AG08395 (cell line): ENCODE measurements around the gene PCDH12.
"Not testable (repeated sequence)": the region's sequence is repeated elsewhere in the genome, so short reads cannot be mapped to it uniquely, and the experiment has no call there.

Source experiments
- DNase-seq: peaks from one replicate; pipeline ENCODE4 v3.0.0; 2012; ENCODE audit warnings: mixed read lengths, low spot score

The PCDH12 gene

GRCh38 chr5:141940695-141941271 lies 17.2 kb downstream of the PCDH12 start:
- DNase-seq: peak; percentile 69

DNA sequence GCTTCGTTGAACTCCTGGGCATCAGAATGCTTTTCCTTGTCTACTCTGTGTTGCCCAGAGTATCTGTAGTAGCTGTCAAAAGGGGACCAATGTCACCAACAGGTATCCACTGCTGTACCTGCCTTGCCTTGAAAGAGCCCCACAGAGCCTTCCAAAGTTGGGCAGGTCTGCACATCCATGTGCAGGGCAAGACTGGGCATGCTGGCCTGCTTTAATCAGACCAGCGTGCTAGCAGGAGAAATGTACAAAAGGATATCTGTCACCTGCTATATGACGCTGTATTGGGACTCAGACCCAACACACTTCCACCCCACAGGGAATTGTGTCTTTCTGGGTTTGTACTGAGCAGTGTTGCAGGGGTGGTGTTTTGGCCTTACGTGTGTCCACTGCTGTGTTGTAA lies 22.5 kb downstream of the PCDH12 start:
- no peak for DNase-seq

DNA sequence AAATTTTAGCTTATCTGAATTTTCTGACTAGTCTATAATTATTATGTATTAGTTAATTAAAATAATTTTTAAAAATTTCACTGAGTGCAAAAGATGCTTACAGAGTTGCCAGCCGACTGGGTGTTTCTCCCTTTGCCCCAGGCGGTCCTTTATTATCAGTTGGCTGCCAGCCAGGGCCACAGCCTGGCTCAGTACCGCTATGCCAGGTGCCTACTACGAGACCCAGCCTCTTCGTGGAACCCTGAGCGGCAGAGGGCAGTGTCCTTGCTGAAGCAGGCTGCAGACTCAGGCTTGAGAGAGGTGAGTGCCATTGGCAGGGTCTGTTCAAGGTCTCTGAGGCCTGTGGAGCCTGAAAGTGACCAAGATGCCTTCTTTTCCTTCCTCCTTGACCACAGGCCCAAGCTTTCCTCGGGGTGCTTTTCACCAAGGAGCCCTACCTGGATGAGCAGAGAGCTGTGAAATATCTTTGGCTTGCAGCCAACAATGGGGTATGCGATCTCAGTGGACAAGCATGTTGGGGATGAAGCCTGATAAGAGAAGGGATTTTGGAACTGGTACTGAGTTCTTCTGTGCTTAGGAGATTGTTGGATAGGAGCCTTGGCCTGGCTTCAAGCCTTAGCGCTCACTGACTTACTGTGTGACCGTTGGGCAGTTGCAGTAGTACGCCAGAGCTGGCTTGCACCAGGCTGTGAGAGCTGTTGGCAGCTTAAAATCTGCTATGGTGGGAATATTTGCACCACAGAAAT lies 23.7 kb downstream of the PCDH12 start:
- DNase-seq: no peak

GRCh38 chr5:141933151-141933550 lies 24.9 kb downstream of the PCDH12 start:
- no peak for DNase-seq

DNA sequence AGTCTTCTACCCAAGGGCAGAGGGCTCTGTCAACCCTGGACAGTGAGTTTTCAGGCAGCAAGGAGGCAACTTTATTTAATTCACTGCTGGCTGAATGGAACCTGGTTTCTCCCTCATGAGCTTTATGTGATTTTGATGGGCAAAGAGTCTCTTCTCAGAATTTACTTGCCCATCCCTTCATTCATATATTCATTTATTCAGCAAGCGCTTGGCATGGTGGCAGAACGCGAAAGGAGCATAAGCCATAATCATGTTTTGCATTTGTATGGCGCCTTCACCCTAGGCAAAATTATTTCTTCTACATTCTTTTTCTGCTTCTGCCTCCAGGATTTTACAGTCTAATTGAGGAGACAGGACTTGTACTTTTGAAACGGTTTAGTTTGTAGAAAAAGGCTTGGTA lies 26.3 kb downstream of the PCDH12 start:
- no peak for DNase-seq

- no peak for DNase-seq
Observed at GRCh38 chr5:141929398-141930058, 28.5 kb downstream of the PCDH12 start.

- no peak for DNase-seq
Observed at GRCh38 chr5:141928051-141928450, 30.0 kb downstream of the PCDH12 start.

DNA sequence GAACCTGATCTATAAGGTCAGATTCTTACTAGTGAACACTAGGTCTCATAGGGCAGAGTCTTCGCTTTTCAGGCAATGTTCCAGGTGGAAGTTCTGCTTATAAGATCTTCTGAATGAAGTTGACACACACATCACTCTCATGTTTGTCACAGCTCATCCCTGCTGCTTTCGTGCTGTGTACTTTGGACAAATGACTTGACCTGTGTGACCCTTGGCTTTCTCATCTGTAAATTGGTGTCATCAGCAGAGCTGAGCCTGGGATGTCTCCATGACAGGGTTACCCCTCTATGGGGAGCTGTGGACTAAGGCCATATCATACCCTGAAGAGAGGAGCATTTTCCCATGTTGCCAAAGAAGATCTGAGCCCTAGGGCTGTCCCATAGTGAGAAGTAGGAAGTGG lies 31.6 kb downstream of the PCDH12 start:
- no peak for DNase-seq

DNA sequence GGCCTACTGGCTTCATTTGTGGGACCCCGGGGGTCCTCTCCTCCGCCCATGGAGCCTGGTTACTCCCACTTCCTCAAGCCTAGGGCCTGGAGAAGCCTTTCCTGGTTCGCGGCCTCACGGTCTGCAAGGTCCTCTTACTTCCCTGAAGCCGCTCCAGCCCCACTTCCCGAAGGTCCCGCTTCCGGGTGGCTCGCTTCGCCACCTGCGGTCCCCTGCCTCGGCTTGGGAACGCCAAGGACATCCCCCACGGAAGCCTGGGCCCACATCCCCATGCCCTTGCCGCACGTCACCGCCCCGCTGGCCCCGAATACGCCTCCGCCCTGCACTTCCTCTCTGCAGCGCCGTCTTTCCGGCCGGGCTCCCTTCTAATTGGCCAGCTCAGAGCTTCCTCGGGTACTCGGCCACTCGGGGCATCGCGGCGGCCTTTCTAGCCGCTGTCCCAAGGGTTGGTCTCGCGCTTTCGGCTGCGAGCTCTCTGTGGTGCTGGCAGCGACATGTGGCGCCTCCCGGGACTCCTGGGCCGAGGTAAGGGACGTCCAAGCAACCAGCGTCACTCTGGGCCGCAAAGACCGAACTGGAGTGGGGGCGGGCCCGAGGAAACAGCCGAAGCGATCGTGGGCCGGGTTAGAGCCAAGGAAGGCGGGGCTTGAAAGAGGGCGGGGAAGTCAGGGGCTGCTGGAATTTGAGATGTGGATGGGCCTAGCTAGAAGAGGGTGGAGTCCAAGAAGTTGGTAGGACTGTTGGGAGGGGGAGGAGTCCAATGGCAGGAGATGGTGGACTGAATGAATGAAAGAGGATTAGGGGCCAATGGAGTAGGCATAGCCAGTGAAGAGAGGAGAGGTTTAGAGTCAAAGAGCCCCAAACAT lies 34.3 kb downstream of the PCDH12 start, which contains the start of gene DELE1:
Gene DELE1, plus strand, starts transcription at position 424 of the 866 bp plus-strand sequence. Its CDS starts 71 bp downstream, at position 495.
- peak; percentile 96 for DNase-seq

GRCh38 chr5:141922827-141923447 lies 35.1 kb downstream of the PCDH12 start:
- DNase-seq: not testable (repeated sequence)

DNA sequence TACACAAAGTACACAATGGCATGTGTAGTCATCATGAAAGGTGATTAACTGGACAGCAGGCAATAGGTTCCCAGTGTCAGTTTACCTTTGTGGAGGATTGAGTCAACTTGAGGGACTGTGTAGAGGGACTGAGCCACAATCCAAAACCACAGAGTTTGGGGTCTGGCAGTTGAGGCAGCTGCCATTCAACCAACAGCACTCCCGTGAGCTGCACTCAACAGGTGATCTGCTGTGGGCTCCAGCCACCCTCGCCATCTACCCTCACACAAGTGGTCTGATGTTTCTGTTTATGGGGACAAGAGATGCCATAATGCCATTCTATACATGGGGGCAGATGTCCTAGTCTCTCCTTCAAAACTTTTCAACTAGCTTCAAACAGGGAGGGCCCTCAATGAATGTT lies 37.2 kb downstream of the PCDH12 start:
- no peak for DNase-seq

DNA sequence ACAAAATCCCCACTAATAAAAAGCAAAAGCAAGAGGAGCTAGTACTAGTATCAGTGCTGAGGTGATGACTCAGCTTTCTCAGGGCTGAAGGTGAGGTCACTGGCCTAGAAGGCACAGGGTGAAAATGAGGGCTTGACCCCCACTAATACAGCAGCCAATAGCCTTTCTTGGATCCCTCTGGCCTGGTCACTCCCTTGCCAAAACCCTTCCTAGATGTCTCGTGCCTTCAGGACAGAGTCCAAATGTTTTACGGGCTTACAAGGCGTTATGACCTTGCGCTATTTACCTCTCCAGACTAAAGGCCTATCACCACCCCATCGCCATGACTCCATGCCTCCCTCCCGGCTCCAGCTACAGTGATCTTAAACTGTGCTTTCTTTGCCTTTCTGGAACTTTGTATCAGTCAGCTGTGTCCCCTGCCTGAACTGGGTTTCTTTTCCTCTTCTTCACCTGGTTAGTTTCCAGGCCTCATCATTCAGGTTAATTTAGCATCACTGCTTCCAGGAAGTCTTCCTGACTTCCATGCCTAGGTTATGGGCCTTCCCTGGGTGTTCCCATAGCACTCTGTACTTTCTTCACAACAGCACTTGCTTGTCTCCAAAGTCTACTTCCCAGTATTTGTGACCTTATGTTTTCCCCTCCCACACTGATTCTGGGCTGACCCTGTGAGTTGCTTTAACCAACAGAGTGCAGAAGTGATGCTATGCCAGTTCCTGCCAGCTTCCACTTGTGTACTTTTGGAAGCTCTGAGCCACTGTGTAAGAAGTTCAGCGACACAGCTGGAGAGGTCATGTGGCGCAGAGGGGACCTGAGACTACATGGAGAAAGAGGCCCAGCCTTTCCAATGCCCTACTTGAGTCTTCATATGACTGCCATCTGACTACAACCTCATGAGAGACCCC lies 38.5 kb downstream of the PCDH12 start:
- DNase-seq: no peak

- DNase-seq: no peak
Observed at GRCh38 chr5:141917760-141918159, 40.2 kb downstream of the PCDH12 start.

- DNase-seq: no peak
Observed at GRCh38 chr5:141916522-141916921, 41.5 kb downstream of the PCDH12 start.

- no peak for DNase-seq
Observed at GRCh38 chr5:141915881-141916336, 42.1 kb downstream of the PCDH12 start.

DNA sequence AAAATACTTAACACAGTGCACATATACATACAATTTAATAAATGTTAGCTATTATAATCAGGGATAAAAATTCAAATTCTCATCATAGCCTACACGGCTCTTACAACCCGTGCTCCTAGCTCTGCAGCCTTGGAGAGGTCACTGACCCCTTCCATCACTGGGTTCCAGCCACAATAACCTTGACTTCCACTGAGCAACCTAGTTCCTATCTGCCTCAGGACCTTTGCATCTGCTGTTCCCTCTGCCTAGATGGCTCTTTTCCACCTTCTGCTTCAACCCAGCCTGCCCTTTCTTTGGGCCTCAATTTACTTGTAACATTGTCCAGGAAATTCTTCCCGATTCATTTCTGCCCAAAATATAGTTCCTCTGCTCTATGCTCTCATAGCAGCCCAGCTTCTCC lies 43.2 kb downstream of the PCDH12 start:
- no peak for DNase-seq

GRCh38 chr5:141914199-141914743 lies 43.7 kb downstream of the PCDH12 start:
- peak; percentile 27 for DNase-seq

- no peak for DNase-seq
Observed at GRCh38 chr5:141913560-141914198, 44.3 kb downstream of the PCDH12 start.

DNA sequence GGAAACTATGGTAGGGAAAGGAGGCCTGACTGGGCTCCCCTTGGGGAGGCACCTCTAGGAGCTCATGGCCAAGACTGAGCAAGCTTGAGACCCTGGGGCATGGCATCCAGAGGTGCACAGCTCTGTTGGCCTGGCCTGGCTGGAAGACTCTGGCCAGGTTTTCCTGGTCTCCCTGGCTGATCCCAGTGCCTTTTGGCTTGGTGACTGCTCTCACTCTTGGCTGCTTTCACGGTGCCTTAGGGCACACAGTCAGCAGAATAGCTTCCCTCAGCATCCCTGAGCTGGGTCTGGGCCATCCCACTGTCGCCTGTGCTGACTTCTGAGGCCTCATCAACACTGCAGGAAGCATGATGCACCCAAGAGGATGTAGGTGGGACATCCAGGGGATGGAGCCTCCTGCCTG lies 47.7 kb downstream of the PCDH12 start:
- DNase-seq: peak; percentile 43

DNA sequence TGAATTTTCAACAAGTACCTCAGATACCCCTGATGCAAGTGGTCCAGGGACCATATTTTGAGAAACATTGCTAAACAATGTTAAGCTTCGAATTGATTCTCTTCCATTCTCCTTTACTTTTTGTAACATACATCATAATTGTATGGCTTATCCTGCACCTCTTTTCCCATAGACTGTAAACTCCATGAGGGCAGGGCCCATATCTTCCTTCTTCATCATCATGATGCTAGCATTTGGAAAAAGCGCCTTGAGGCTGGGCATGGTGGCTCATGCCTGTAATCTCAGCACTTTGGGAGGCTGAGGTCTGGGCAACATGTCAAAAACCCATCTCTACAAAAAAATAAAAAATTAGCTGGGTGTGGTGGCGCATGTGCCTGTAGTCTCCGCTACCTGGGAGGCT lies 48.8 kb downstream of the PCDH12 start:
- DNase-seq: no peak
